HG02981 (cell line): ENCODE data around the gene RNF125.
A peak's percentile ranks its signal among the peaks of the same experiment; 100 is the strongest.
"Not testable (repeated sequence)": the region's sequence is repeated elsewhere in the genome, so short reads cannot be mapped to it uniquely, and the experiment has no call there.

Experiments
- ATAC-seq: cut with Tn5 transposase; IDR thresholded peaks from one replicate; pipeline ENCODE4 v1.9.1; 2021; ENCODE audit warnings: mild to moderate bottlenecking, moderate library complexity; ENCODE audit not compliant: unreplicated experiment

RNF125 gene

DNA sequence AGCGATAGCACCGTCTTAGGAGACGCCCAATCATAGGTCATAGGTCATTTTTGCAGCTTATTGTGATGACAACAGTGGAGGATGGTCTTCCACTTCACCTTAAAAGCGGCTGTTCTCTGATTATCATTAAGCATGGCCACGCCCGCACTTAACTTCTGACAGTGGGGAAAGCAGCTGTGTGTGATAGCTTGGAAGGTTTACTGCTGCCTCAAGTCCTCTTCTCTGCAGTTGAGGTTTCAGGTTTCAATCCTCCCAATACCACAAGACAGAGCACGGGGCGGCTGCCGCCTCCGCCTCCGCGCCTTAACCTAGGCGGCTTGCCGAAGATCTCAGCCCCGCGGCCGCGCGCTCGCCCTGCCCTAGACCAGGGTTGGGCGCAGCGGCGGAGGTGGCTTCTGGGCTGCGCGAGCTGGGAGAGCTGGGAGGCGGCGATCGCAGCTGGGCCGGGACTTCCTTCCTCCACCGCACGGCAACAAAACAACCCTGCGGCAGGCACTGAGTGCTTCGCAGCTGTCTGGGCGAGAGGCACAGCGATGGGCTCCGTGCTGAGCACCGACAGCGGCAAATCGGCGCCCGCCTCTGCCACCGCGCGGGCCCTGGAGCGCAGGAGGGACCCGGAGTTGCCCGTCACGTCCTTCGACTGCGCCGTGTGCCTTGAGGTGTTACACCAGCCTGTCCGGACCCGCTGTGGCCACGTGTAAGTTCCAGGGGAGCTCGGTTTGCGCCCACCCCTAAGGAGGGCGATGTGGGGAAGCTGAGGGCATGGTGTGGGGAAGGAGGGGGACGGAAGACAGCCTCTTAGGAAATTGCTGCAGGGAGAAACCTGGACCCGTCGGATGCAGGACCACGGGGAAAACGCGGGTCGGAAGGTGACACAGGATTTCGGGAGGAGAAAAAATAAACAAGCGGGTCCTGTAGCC, at the start of gene RNF125:
Gene RNF125 (plus strand): TSS at position 495 of the 920 bp plus-strand sequence. CDS start 39 bp downstream, at position 534.
- ATAC-seq, result peak; percentile 79

- ATAC-seq, result no peak
Measured at GRCh38 chr18:31970617-31971016, 48.0 kb upstream of the RNF125 start.

DNA sequence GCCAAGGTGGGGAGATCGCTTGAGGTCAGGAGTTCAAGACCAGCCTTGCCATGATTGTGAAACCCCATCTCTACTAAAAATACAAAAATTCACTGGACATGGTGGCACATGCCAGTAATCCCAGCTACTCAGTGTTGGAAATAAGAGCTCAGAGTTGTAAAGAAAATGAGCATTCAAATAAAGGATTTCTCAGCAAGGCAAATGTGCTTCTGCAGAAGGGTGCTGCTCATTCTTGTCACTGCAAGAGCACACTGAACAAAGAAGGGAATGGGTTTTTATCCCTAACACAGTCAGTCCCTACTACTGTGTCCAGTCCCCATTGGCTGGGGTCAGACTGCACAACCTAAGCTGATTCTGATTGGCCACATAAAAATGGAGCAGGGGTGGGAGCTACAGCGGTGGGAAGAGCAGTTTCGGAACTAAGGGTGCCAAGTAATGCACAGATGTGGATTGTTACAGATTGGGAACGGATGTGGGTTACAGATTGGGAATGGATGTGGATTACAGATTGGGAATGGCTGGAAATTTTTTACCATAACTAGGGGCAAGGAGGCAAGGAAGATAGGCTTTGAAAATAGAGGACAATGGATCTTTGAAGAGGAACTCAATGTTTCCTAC, 44.6 kb upstream of the RNF125 start:
- ATAC-seq, result no peak

GRCh38 chr18:31976242-31976641, 42.4 kb upstream of the RNF125 start:
- ATAC-seq, result no peak

GRCh38 chr18:31977270-31977872, 41.3 kb upstream of the RNF125 start:
- ATAC-seq, result no peak

DNA sequence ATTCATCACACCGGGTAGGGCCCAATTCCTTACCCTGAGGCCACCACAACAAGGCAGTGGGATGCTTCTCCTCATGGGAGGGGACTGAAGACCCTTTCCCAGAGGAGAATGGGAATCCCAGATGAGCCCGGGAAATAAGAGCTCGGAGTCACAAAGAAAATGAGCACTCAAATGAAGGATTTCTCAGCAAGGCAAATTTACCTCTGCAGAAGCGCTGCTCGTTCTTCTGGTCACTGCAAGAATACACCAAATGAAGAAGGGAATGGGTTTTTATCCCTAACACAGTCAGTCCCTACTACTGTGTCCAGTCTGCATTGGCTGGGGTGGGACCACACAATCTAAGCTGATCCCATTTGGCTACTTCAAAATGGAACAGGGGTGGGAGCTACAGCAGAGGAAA, 40.0 kb upstream of the RNF125 start:
- no peak for ATAC-seq

- no peak for ATAC-seq
Measured at GRCh38 chr18:31979714-31980113, 38.9 kb upstream of the RNF125 start.

DNA sequence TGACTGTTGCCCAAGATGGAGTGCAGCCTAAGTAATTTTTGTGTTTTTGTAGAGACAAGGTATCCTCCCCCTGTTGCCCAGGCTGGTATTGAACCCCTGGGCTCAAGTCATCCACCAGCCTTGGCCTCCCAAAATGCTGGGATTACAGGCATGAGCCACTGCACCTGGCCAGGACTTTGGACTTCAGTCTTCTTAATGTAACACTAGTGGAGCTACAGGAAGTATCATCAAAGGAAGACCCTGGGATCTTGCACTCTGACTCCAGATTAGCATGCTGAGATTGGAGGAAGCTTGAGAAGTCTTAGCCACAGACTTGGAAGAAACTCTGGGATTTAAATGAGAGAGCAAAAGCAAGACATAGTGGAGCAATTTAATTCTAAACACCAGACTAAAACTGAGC, 37.8 kb upstream of the RNF125 start:
- no peak for ATAC-seq

DNA sequence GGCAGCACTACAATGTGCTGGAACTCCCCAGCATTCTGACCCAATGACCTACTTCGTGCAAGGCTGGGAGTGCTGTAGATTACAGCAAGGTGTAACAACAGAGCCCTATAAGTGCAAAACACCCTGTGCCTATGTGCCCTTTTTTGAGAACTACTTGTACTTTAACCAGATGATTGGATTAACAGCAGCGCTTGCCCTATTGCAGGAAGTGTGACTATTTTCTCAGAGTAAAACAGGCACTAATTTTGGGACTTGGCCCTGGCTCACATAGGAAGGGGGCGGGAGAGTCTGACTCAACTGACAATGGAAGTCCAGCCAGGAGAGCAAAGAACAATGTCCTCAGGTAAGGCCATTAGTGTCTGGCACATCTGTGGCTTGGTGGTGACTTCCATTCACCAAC, 35.6 kb upstream of the RNF125 start:
- no peak for ATAC-seq

DNA sequence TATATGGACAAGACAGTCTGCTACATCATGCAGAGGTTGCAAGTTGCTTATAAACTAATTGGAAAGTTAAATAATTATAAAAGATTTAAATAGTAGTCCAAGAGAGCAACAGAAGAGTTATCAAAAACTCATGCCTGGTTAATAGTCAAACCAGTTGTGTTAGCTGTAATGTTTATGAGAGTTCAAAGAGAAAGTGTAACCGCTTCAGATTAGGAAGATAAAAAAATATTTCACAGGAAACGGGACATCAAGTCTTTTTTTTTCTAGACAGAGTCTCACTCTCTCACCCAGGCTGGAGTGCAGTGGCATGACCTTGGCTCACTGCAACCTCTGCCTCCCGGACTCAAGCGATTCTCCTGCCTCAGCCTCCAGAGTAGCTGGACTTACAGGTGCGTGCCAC, 34.6 kb upstream of the RNF125 start:
- ATAC-seq, result no peak

GRCh38 chr18:31990823-31991222, 27.8 kb upstream of the RNF125 start:
- peak; percentile 100 for ATAC-seq

DNA sequence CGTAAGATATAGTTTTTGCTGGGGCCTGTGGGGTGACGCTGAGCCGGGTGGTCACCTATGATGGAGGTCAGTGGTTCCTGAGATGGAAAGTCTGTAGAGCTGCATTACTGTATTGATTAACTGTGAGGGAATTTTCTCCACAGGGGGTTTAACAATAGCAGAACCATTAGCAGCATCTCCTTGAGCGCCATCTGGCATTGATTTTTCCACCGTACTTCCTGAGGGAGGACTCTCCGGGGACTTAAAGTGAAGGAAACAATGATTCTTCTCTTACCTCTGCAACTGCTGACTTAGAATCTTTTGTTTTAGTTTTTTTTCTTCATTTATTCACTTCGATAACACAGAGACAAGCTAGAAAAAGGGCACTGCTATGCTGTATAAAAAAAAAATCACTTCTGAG, 22.6 kb upstream of the RNF125 start:
- ATAC-seq, result no peak

- ATAC-seq, result no peak
Measured at GRCh38 chr18:31998880-31999412, 19.7 kb upstream of the RNF125 start.

GRCh38 chr18:32001141-32001540, 17.5 kb upstream of the RNF125 start:
- not testable (repeated sequence) for ATAC-seq

- not testable (repeated sequence) for ATAC-seq
Measured at GRCh38 chr18:32003822-32004221, 14.8 kb upstream of the RNF125 start.

GRCh38 chr18:32010124-32010721, 8.4 kb upstream of the RNF125 start:
- ATAC-seq, result no peak

GRCh38 chr18:32011193-32011592, 7.4 kb upstream of the RNF125 start:
- ATAC-seq, result no peak

- peak; percentile 4 for ATAC-seq
Measured at GRCh38 chr18:32019251-32019948, 775 bp downstream of the RNF125 start.

- not testable (repeated sequence) for ATAC-seq
Measured at GRCh38 chr18:32019949-32020625, 1.5 kb downstream of the RNF125 start.
